GM21576 (cell line): ENCODE data around the gene OR5M8.

ENCODE experiments used
- ATAC-seq: cut with Tn5 transposase; IDR thresholded peaks from one replicate; pipeline ENCODE4 v1.9.1; 2021; ENCODE audit warnings: mild to moderate bottlenecking, moderate library complexity; ENCODE audit not compliant: unreplicated experiment

OR5M8 gene

GRCh38 chr11:56491270-56491669 is at the start of gene OR5M8:
Gene OR5M8, minus strand, starts transcription at chr11:56491370. Its CDS starts 0 bp downstream, at chr11:56491370.
- no peak for ATAC-seq

- ATAC-seq: no peak
These were observed 42.0 kb upstream of the OR5M8 start for GRCh38 chr11:56533054-56533740.

GRCh38 chr11:56531856-56532255 is 40.7 kb upstream of the OR5M8 start:
- no peak for ATAC-seq

- no peak for ATAC-seq
These were observed 30.8 kb upstream of the OR5M8 start for GRCh38 chr11:56522008-56522407.

GRCh38 chr11:56513280-56513679 is 22.1 kb upstream of the OR5M8 start:
- ATAC-seq: no peak

- no peak for ATAC-seq
These were observed 18.3 kb upstream of the OR5M8 start for GRCh38 chr11:56509439-56509838.

- no peak for ATAC-seq
These were observed 5.8 kb upstream of the OR5M8 start for GRCh38 chr11:56497010-56497409.

- no peak for ATAC-seq
These were observed 3.9 kb upstream of the OR5M8 start for GRCh38 chr11:56495117-56495516.

GRCh38 chr11:56486801-56487200 is 4.4 kb downstream of the OR5M8 start:
- no peak for ATAC-seq

- ATAC-seq: no peak
These were observed 16.4 kb downstream of the OR5M8 start for GRCh38 chr11:56474729-56475235.

- no peak for ATAC-seq
These were observed 17.9 kb downstream of the OR5M8 start, which contains the start of gene OR5M3 for GRCh38 chr11:56473252-56473651. Gene OR5M3, minus strand, starts transcription at chr11:56473352. Its CDS starts 2,855 bp downstream, at chr11:56470497.

- ATAC-seq: no peak
These were observed 34.1 kb downstream of the OR5M8 start for GRCh38 chr11:56457076-56457475.

- ATAC-seq: no peak
These were observed 37.6 kb downstream of the OR5M8 start for GRCh38 chr11:56453521-56453920.
